HG03064 (cell line): ENCODE results near the gene SPINK1.
"Not testable (repeated sequence)": the region's sequence is repeated elsewhere in the genome, so short reads cannot be mapped to it uniquely, and the experiment has no call there.

Source experiments
- ATAC-seq: cut with Tn5 transposase; IDR thresholded peaks from one replicate; pipeline ENCODE4 v1.9.1; 2021; ENCODE audit warnings: low read depth; ENCODE audit not compliant: unreplicated experiment

Gene SPINK1

GRCh38 chr5:147809830-147810666 lies 21.4 kb downstream of the SPINK1 start:
- ATAC-seq: no peak

- peak; percentile 78 for ATAC-seq
Measured at GRCh38 chr5:147805030-147805454, 26.4 kb downstream of the SPINK1 start.

GRCh38 chr5:147804334-147804733 lies 27.1 kb downstream of the SPINK1 start:
- ATAC-seq: no peak

GRCh38 chr5:147803926-147804325 lies 27.5 kb downstream of the SPINK1 start:
- no peak for ATAC-seq

- ATAC-seq: not testable (repeated sequence)
Measured at GRCh38 chr5:147803161-147803560, 28.3 kb downstream of the SPINK1 start.

GRCh38 chr5:147801461-147801860 lies 30.0 kb downstream of the SPINK1 start:
- no peak for ATAC-seq

- no peak for ATAC-seq
Measured at GRCh38 chr5:147800491-147800890, 31.0 kb downstream of the SPINK1 start.

GRCh38 chr5:147796556-147797308 lies 34.7 kb downstream of the SPINK1 start:
- no peak for ATAC-seq

GRCh38 chr5:147791181-147791580 lies 40.3 kb downstream of the SPINK1 start:
- ATAC-seq: no peak

- no peak for ATAC-seq
Measured at GRCh38 chr5:147789820-147790219, 41.7 kb downstream of the SPINK1 start.

GRCh38 chr5:147788023-147788422 lies 43.4 kb downstream of the SPINK1 start:
- ATAC-seq: no peak

GRCh38 chr5:147786142-147786541 lies 45.3 kb downstream of the SPINK1 start:
- no peak for ATAC-seq

- ATAC-seq: no peak
Measured at GRCh38 chr5:147784146-147784987, 47.1 kb downstream of the SPINK1 start.

- ATAC-seq: no peak
Measured at GRCh38 chr5:147782110-147783028, 49.1 kb downstream of the SPINK1 start, which contains the start of gene JAKMIP2. TSS of gene JAKMIP2 (minus strand) at chr5:147782728. CDS start at chr5:147671806, 110,922 bp downstream.

GRCh38 chr5:147780924-147781573 lies 50.4 kb downstream of the SPINK1 start:
- no peak for ATAC-seq

- ATAC-seq: no peak
Measured at GRCh38 chr5:147779694-147780093, 51.8 kb downstream of the SPINK1 start.

GRCh38 chr5:147776989-147777388 lies 54.5 kb downstream of the SPINK1 start:
- no peak for ATAC-seq
